PC-3 (cell line): ENCODE results near the gene P2RX6. TPM values are rescaled to one million over a fixed set of nuclear protein-coding genes. Genes with fewer than 3 reads are reported as not detected.

Experiments
- ATAC-seq: fragments of 200-7000 bp; cut with Tn5 transposase; 2 replicates; pipeline ENCODE4 v1.9.1; 2020; ENCODE audit warnings: mild to moderate bottlenecking, moderate library complexity
- BruUV-seq: library from RNA; stranded (reverse); fragments of 400-500 nt; replicated peaks from 2 replicates; lab custom pipeline; 2021; lab: Mats Ljungman, UMichigan
- CTCF ChIA-PET: fragments of 300-600 bp; sonication (Branson Sonifier 250); formaldehyde crosslinking; loops from one replicate; lab custom pipeline; 2022; ENCODE audit warnings: antibody characterized with exemption; lab: Charles Lee
- POLR2A ChIA-PET: fragments of 300-600 bp; sonication (Branson Sonifier 250); formaldehyde crosslinking; loops from one replicate; lab custom pipeline; 2022; ENCODE audit warnings: antibody characterized with exemption; ENCODE audit not compliant: unreplicated experiment; lab: Charles Lee
- DNase-seq: peaks from one replicate; pipeline ENCODE4 v3.0.0-alpha.2; 2015
- H2AFZ ChIP-seq: fragments of 300-600 bp; sonication (generic); 2 replicates; pipeline ENCODE4 v1.6.0; 2016; ENCODE audit warnings: antibody characterized with exemption, low read length
- H3F3A ChIP-seq: fragments of 300-600 bp; sonication (generic); one replicate; pipeline ENCODE4 v1.6.0; 2017; ENCODE audit warnings: antibody characterized with exemption, low read length, control low read depth, mild to moderate bottlenecking; ENCODE audit not compliant: unreplicated experiment
- H3K27ac ChIP-seq: fragments of 300-600 bp; sonication (generic); 2 replicates; pipeline ENCODE4 v1.5.1; 2016; ENCODE audit warnings: mild to moderate bottlenecking, low read length
- H3K27me3 ChIP-seq: fragments of 300-600 bp; sonication (generic); 2 replicates; pipeline ENCODE4 v1.6.1; 2016; ENCODE audit warnings: low read length, mixed read lengths
- H3K36me3 ChIP-seq: fragments of 300-600 bp; sonication (generic); 2 replicates; pipeline ENCODE4 v1.6.1; 2016; ENCODE audit warnings: low read depth, mixed run types, low read length, mixed read lengths
- H3K4me1 ChIP-seq: fragments of 300-600 bp; sonication (generic); 2 replicates; pipeline ENCODE4 v1.5.1; 2016; ENCODE audit warnings: low read length; ENCODE audit not compliant: insufficient read depth
- H3K4me2 ChIP-seq: fragments of 300-600 bp; sonication (generic); 2 replicates; pipeline ENCODE4 v1.6.0; 2016; ENCODE audit warnings: low read length
- H3K4me3 ChIP-seq: fragments of 300-600 bp; sonication (generic); 2 replicates; pipeline ENCODE4 v1.5.1; 2016; ENCODE audit warnings: mild to moderate bottlenecking, low read length, mixed read lengths
- H3K79me2 ChIP-seq: fragments of 300-600 bp; sonication (generic); 2 replicates; pipeline ENCODE4 v1.6.1; 2017; ENCODE audit warnings: low read length, mixed read lengths
- H3K9ac ChIP-seq: fragments of 300-600 bp; sonication (generic); 2 replicates; pipeline ENCODE4 v1.6.0; 2016; ENCODE audit warnings: mild to moderate bottlenecking, low read length
- H3K9me2 ChIP-seq: fragments of 300-600 bp; sonication (generic); replicated peaks from 2 replicates; pipeline ENCODE4 v1.6.1; 2016; ENCODE audit warnings: mixed run types, low read length, mixed read lengths
- H3K9me3 ChIP-seq: fragments of 300-600 bp; sonication (generic); 2 replicates; pipeline ENCODE4 v1.6.1; 2016; ENCODE audit warnings: low read length, mixed read lengths
- H4K20me1 ChIP-seq: fragments of 300-600 bp; sonication (generic); 2 replicates; pipeline ENCODE4 v1.6.1; 2016; ENCODE audit warnings: low read length, mixed read lengths
- CTCF ChIP-seq: fragments of 300-600 bp; sonication (generic); conservative IDR thresholded peaks from 2 replicates; pipeline ENCODE4 v1.5.1; 2017; ENCODE audit warnings: antibody characterized with exemption, low read depth, mild to moderate bottlenecking, low read length
- EZH2 ChIP-seq: fragments of 300-600 bp; sonication (generic); IDR thresholded peaks from one replicate; pipeline ENCODE4 v1.6.1; 2017; ENCODE audit warnings: antibody characterized with exemption, mild to moderate bottlenecking, low read length; ENCODE audit not compliant: unreplicated experiment
- EZH2phosphoT487 ChIP-seq: fragments of 300-600 bp; sonication (generic); IDR thresholded peaks from 2 replicates; pipeline ENCODE4 v1.6.1; 2018; ENCODE audit warnings: mild to moderate bottlenecking, antibody characterized with exemption, low read length, borderline replicate concordance
- intact Hi-C: fragments of 100-400 bp; cut with micrococcal nuclease; formaldehyde crosslinking; loops from 2 replicates; pipeline ENCODE4 v1.9.0; 2023
- total RNA-seq: library from RNA; depleted of rRNA; stranded (reverse); fragments of >200 nt; gene quantifications from 2 replicates; pipeline ENCODE4 v1.2.3, GENCODE V29; 2014

Gene P2RX6
- total RNA-seq, 1 experiment from 2014 or later, result 1.1 TPM

- Histone ChIP-seq H3K79me2 (no peaks in the 10 kb centered on the region), H3K9me2 (no peaks in the 10 kb centered on the region), H3K4me2 (no peak overlapping the region), H3K27me3 (no peaks in the 10 kb centered on the region), H2AFZ (no peak overlapping the region), H3K9me3 (no peaks in the 10 kb centered on the region), H3K4me3 (no peak overlapping the region), H3K27ac (no peak overlapping the region), H3K9ac (no peak overlapping the region), H3K4me1 (no peaks in the 10 kb centered on the region), H3F3A (no peaks in the 10 kb centered on the region), H3K36me3 (no peaks in the 10 kb centered on the region), H4K20me1 (no peaks in the 10 kb centered on the region)
- DNase-seq (no peak), ATAC-seq (no peak)
- no peak for TF ChIP-seq EZH2
- no peak for TF ChIP-seq EZH2phosphoT487
- TF ChIP-seq CTCF, result no peak
- ChIA-PET POLR2A (no interaction called here), CTCF (no interaction called here)
- BruUV-seq, result no TSS peak
- intact Hi-C loops, result no loop called here
These were observed 37.9 kb downstream of the P2RX6 start for GRCh38 chr22:21052715-21053459.

GRCh38 chr22:21054046-21054713, 39.2 kb downstream of the P2RX6 start:
- TF ChIP-seq EZH2, result no peak
- no peak for TF ChIP-seq EZH2phosphoT487
- no peak for TF ChIP-seq CTCF
- H3K4me3 ChIP-seq, result no peak overlapping the region
- CTCF ChIA-PET, result no interaction called here
- no peak for ATAC-seq
- H3K4me1 ChIP-seq, result no peaks in the 10 kb centered on the region
- DNase-seq, result no peak
- no peaks in the 10 kb centered on the region for H3K27me3 ChIP-seq
- POLR2A ChIA-PET, result no interaction called here
- H3K9me3 ChIP-seq, result no peaks in the 10 kb centered on the region
- no peak overlapping the region for H3K9ac ChIP-seq
- no peaks in the 10 kb centered on the region for H3K36me3 ChIP-seq
- no peaks in the 10 kb centered on the region for H3K79me2 ChIP-seq
- H3K27ac ChIP-seq, result no peak overlapping the region
- no TSS peak for BruUV-seq
- no peaks in the 10 kb centered on the region for H3F3A ChIP-seq
- H3K4me2 ChIP-seq, result no peak overlapping the region
- no peaks in the 10 kb centered on the region for H4K20me1 ChIP-seq
- no peak overlapping the region for H2AFZ ChIP-seq
- intact Hi-C loops, result no loop called here
- H3K9me2 ChIP-seq, result no peaks in the 10 kb centered on the region
